ENCODE data around the gene RUNX3. TPM values are rescaled to one million over a fixed set of nuclear protein-coding genes. Genes with fewer than 3 reads are reported as not detected.
"Not testable (repeated sequence)": the region's sequence is repeated elsewhere in the genome, so short reads cannot be mapped to it uniquely, and the experiment has no call there.

Gene RUNX3
- total RNA-seq, 2 donors from 2014 or later: 1.6 to 5.7 TPM

- intact Hi-C loops (cut with DNase I, micrococcal nuclease): no loop called here
- peak; percentile 66 for ATAC-seq
- DNase-seq: peak in 1 of 2 donors; percentile 74
These were observed 31.7 kb downstream of the RUNX3 start for GRCh38 chr1:24898152-24898908.

GRCh38 chr1:24897263-24898151 is 32.6 kb downstream of the RUNX3 start:
- ATAC-seq (peak; percentile 55), DNase-seq (peak in 1 of 2 donors; percentile 22)
- intact Hi-C loops (cut with DNase I, micrococcal nuclease): no loop called here

GRCh38 chr1:24896596-24897262 is 33.3 kb downstream of the RUNX3 start:
- intact Hi-C loops (cut with DNase I, micrococcal nuclease): no loop called here
- no peak for ATAC-seq
- no peak for DNase-seq

- no peak for ATAC-seq
- no peak for DNase-seq
These were observed 33.9 kb downstream of the RUNX3 start for GRCh38 chr1:24896176-24896575.

GRCh38 chr1:24895511-24895910 is 34.6 kb downstream of the RUNX3 start:
- intact Hi-C loops (cut with DNase I, micrococcal nuclease): no loop called here
- ATAC-seq (no peak), DNase-seq (no peak)

More at GRCh38 chr1:24896176-24896575, 33.9 kb downstream of the RUNX3 start:
- intact Hi-C loops (cut with DNase I, micrococcal nuclease): no loop called here

GRCh38 chr1:24894002-24894401 is 36.1 kb downstream of the RUNX3 start:
- ATAC-seq: no peak
- intact Hi-C loops (cut with DNase I, micrococcal nuclease): no loop called here
- peak in 1 of 2 donors; percentile 20 for DNase-seq

GRCh38 chr1:24893431-24893830 is 36.6 kb downstream of the RUNX3 start:
- peak; percentile 72 to 77 for DNase-seq
- intact Hi-C loops (cut with DNase I, micrococcal nuclease): no loop called here
- peak; percentile 83 for ATAC-seq

GRCh38 chr1:24892188-24893153 is 37.6 kb downstream of the RUNX3 start:
- no peak for ATAC-seq
- intact Hi-C loops (cut with DNase I, micrococcal nuclease): no loop called here
- no peak for DNase-seq

GRCh38 chr1:24891367-24891766 is 38.7 kb downstream of the RUNX3 start:
- DNase-seq; intact Hi-C loops (cut with DNase I, micrococcal nuclease): not testable (repeated sequence)
- ATAC-seq: peak; percentile 20

GRCh38 chr1:24890887-24891286 is 39.2 kb downstream of the RUNX3 start:
- no peak for ATAC-seq
- no peak for DNase-seq
- intact Hi-C loops (cut with DNase I, micrococcal nuclease): no loop called here

GRCh38 chr1:24888971-24889676 is 41.0 kb downstream of the RUNX3 start:
- DNase-seq: no peak
- intact Hi-C loops (cut with DNase I, micrococcal nuclease): no loop called here
- peak; percentile 35 for ATAC-seq

- intact Hi-C loops (cut with DNase I, micrococcal nuclease): no loop called here
- ATAC-seq (no peak), DNase-seq (no peak)
These were observed 41.8 kb downstream of the RUNX3 start for GRCh38 chr1:24888061-24888970.

GRCh38 chr1:24886241-24886640 is 43.8 kb downstream of the RUNX3 start:
- intact Hi-C loops (cut with DNase I, micrococcal nuclease): no loop called here
- DNase-seq: no peak
- ATAC-seq: no peak

GRCh38 chr1:24884751-24885150 is 45.3 kb downstream of the RUNX3 start:
- ATAC-seq (no peak), DNase-seq (no peak)
- intact Hi-C loops (cut with DNase I, micrococcal nuclease): no loop called here

GRCh38 chr1:24881034-24881433 is 49.0 kb downstream of the RUNX3 start:
- ATAC-seq: no peak
- intact Hi-C loops (cut with DNase I, micrococcal nuclease): no loop called here

GRCh38 chr1:24878775-24879742 is 51.0 kb downstream of the RUNX3 start:
- intact Hi-C loops (cut with DNase I, micrococcal nuclease): no loop called here
- DNase-seq: no peak
- no peak for ATAC-seq

More at GRCh38 chr1:24881034-24881433, 49.0 kb downstream of the RUNX3 start:
- DNase-seq: no peak

All from left colon (tissue), 2 donors.